ENCODE measurements around the gene MAPK8. TPM values are rescaled to one million over a fixed set of nuclear protein-coding genes. Genes with fewer than 3 reads are reported as not detected.

The MAPK8 gene
- total and polyA plus RNA-seq, 9 of the 15 experiments (the other 6 are each of a cell fraction or from before 2014, with no cell fraction given) = 6.4 to 159 (median 71.0) TPM

- TF ChIP-seq MEIS2 (IDR thresholded peaks at IDR 0.05; ENCODE audit: partially characterized antibody) (peak; percentile 73), ZBTB12 (CRISPR knock-in tag; IDR thresholded peaks at IDR 0.05) (peak; percentile 77), TCF15 (CRISPR knock-in tag; IDR thresholded peaks at IDR 0.05) (no peak), ZBTB11 (CRISPR knock-in tag; IDR thresholded peaks at IDR 0.05) (peak in 1 of 3 experiments; percentile 50; a peak in 2 of 6 replicates), POLR2AphosphoS5 (IDR thresholded peaks at IDR 0.05; ENCODE audit: control insufficient read depth, insufficient read depth, low read depth, low read length) (peak; percentile 77), CBFB (CRISPR knock-in tag; IDR thresholded peaks at IDR 0.05) (peak; percentile 97), E2F5 (CRISPR knock-in tag; IDR thresholded peaks at IDR 0.05) (peak; percentile 99), PML (IDR thresholded peaks at IDR 0.05; ENCODE audit: low read length) (peak; percentile 52; the same call in 1 of the 2 replicates), ADNP (tag; IDR thresholded peaks at IDR 0.05) (no peak), CTCF (IDR thresholded peaks at IDR 0.05 in 2 of 3, conservative IDR thresholded peaks at IDR 0.05 in 1 of 3; ENCODE audit: insufficient read depth in 2 of 3, low read depth in 1 of 3, low read length in 3 of 3) (no peak; a peak in 1 of 6 replicates), CCNT2 (IDR thresholded peaks at IDR 0.05; ENCODE audit: borderline replicate concordance, extremely low read depth, insufficient read length, low read depth, low read length) (peak; percentile 97), MAX (CRISPR knock-in tag; IDR thresholded peaks at IDR 0.05) (peak; percentile 100), IRF1 (CRISPR knock-in tag; IDR thresholded peaks at IDR 0.05; ENCODE audit: borderline replicate concordance) (peak; percentile 98; the same call in 1 of the 2 replicates), U2AF2 (optimal IDR thresholded peaks at IDR 0.05; ENCODE audit: low read depth, low read length) (no peak), CXXC5 (CRISPR knock-in tag; IDR thresholded peaks at IDR 0.05) (peak; percentile 98), ZNF24 (IDR thresholded peaks at IDR 0.05) (0 out of 2 replicates have a peak, but pooled peaks have one; percentile 49), CTBP1 (IDR thresholded peaks at IDR 0.05; ENCODE audit: borderline replicate concordance) (peak; percentile 88), ZNF354B (CRISPR knock-in tag; IDR thresholded peaks at IDR 0.05) (no peak)
Measured at GRCh38 chr10:48306265-48306869, at the start of gene MAPK8 (continued).

All from K562 (cell line).